HG03575 (cell line): ENCODE data around the gene CEP97.
A peak's percentile ranks its signal among the peaks of the same experiment; 100 is the strongest.

Source experiments
- ATAC-seq: cut with Tn5 transposase; IDR thresholded peaks from one replicate; pipeline ENCODE4 v1.9.1; 2021; ENCODE audit not compliant: unreplicated experiment, insufficient number of reproducible peaks, low FRiP score; ENCODE audit errors: extremely low read depth

The CEP97 gene

DNA sequence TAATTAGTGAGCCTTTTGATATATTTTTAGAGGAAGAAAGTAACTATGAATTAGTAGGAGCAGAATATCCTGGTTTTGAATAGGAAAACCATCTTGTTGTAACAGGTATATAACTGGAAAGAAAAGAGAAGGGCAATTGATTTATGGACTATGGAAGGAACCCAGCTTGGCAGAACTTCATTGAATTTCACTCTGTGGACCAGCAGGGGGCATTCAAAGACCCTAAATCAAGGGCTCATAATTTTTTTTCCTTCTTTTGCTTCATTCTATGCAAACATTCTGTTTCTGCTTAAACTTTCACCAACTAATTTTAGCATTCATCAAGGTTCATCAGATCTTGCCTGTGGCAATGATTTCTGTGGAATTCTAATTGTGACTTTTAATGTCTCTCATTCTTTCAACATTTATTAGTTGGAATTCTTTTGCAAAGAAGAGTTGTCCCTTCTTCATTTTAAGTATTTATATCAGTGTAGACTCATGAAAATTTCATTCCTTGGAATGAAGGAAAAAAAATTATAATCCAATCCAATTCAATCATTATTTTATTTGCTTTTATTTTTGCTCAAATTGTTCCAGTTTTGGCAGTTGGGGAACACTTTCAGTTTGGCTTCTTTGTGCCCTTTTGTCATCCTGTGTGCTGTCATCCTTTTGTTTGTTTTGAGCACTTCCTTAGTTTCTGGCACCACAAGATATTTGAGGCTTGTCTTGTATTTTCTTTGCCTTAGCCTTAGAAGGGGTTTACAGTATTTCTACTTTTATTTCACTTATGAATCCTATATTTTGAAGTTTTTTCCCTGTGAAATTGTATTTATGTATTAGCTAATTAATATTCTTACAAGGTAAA, 85.0 kb downstream of the CEP97 start:
- no peak for ATAC-seq

DNA sequence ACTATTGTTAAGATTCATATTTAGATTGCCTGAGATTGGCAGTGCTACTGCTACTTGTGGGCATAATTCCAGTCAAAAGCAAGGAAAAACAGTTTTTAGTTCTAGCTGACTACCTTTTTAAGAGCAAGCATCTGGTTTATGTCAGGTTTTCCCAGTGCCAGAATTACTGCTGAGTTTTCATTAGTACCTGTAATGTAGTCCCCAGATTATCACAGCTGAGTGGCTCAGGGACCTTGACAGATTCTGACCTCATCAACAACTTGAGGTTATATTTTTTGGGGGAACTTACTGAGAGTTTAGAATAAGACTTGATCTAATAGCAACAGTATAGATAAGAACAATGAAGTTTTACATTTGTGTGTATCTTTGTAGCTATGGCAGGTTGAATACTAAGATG, 85.6 kb downstream of the CEP97 start:
- no peak for ATAC-seq

DNA sequence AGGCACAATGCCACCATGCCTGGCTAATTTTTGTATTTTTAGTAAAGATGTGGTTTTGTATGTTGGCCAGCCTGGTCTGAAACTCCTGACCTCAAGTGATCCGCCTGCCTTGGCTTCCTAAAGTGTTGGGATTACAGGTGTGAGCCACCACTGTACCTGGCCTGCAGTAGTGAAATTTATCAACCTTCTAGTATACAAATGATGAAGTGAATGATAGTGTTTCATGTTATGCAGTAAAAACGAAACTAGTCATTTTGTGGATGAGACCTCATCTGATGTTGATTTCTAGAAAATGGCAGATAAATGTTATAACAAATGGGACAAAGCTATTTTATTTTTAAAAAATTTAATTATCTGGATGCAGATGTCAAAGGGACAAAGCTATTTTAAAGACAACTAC, 87.5 kb downstream of the CEP97 start:
- no peak for ATAC-seq

DNA sequence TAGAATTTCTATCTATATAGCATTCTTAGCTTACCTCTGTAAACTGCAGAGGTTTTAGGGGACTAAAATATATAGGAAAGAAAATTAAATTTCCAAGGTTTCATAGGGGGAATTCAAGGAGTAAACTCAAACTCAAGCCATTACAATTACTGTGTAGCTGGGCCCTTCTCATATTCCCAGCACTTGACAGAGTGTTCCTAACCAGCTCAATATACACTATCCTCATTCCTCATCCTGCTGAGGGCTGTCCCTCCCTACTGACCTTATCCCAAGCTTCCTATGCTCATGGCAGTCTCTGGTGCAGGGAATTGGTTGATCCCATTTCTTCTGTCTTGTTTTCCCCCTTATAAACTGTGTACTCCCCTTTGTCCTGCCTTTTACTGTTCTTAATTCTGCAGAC, 88.5 kb downstream of the CEP97 start:
- ATAC-seq: no peak

DNA sequence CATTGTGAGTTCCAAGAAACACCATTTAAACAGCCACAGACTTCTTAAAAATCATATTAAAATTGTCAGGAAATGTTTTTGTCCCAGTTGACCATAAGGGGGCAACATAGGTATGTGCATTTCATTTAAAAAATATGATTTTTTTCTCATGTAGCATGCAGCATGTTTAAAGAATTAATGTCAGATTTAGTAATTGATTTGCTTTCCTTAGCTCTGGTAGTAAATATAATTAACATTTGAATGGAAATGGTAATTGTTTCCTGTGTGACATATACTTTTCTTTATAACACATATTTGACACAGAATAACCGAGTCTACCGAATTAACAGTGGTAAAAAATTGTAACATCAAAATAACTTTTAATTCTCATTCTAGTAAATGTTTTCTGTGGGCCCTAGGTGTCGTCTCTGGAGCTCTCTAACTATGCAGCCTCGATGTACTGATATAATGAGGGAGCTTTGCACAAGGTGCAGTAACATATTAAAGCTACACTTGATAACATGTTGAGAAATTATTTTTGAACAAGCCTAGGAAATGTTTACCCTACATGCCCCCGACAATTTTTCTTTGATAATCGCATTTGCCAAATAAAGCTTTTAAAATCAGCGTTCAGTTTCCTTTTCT, 89.5 kb downstream of the CEP97 start:
- ATAC-seq: no peak

DNA sequence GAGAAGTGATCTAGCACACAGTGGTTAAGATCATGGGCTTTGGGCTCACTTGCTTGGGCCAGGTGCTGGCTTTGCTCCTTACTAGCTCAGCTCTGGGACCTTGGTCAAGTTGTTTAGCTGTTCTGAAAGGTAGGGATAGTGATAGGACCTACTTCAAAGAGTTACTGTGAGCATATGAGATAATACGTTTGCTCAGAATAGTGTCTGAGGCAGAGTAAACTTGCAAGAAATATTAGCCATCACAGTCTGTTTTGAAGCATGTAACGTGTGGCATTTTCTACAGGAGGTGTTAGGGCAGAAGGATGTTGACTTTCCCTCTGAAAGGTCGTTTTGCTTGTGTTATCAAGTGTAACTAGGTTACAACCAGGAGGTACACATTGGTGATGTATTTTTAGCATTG, 90.4 kb downstream of the CEP97 start:
- no peak for ATAC-seq

DNA sequence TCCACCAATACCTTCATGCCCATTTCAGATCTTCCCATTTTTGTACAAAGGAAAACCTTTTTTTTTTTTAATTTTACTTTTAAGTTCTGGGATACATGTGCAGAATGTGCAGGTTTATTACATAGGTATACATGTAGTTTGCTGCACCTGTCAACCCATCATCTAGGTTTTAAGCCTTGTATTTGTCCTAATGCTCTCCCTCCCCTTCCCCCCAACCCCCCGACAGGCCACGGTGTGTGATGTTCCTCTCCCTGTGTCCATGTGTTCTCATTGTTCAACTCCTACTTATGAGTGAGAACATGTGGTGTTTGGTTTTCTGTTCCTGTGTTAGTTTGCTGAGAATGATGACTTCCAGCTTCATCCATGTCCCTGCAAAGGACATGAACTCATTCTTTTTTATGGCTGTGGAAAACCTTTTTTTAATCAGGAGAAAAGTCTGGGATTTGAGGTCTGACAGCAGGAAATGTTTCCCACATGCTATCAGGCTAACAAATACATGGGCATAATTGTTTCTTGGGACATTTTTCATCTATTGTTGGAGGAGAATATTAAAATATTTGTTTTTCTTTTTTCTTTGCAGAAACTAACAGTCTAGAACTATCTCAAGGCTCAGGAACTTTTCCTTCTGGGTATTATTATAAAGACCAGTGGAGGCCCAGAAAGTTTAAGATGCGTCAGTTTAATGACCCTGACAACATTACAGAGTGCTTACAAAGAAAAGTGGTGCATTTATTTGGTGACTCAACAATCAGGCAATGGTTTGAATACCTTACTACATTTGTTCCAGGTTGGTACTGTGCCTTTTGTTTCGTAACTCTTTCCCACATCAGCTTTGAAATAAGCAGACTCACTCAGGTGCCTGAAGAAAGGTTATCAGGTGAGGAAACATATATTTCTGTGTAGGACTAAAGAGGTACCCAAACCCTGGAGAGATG, 92.1 kb downstream of the CEP97 start:
- no peak for ATAC-seq

DNA sequence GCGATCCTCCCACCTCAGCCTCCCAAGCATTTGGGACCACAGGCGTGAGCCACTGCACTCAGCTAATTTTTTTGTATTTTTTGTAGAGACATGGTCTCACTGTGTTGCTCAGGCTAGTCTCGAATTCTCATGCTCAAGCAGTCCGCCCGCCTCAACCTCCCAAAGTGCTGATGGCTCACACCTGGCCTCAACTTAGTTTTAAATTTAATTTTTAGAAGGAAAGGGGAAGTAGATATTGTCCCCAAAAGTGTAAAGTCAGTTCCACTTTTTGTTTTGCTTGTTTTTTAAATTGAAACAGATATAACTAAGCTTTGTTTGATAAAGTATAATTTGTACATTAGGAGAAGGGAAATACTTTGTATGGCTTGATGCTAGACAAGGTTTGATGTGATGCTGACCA, 93.6 kb downstream of the CEP97 start:
- no peak for ATAC-seq

DNA sequence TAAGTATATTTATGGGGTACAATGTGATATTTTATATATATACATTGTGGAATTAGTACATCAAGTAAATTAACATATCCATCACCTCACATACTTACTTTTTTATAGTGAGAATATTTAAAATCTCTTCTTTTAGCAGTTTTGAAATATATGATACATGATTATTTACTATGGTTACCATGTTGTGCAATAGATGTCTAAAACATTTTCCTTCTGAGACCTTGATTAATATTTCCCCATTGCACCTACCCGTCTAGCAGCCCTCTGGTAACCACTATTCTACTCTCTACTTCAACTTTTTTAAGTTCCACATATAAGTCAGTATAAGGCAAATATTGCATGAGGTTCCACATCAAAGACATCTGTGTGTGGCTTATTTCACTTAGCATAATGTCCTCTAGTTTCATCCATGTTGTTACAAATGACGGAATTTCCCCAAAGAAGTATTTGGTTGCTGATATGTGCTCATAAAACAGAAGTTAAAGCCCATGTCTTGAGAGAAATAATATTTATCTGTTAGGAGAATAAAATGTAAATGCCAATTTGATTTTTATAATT, 95.3 kb downstream of the CEP97 start:
- peak; percentile 39 for ATAC-seq
